ENCODE measurements around the gene C11orf86. TPM values are rescaled to one million over a fixed set of nuclear protein-coding genes. Genes with fewer than 3 reads are reported as not detected.
A peak's percentile ranks its signal among the peaks of the same experiment; 100 is the strongest.
"Not testable (repeated sequence)": the region's sequence is repeated elsewhere in the genome, so short reads cannot be mapped to it uniquely, and the experiment has no call there.

C11orf86 gene
- total RNA-seq, 2 experiments from 2014 or later: not detected

DNA sequence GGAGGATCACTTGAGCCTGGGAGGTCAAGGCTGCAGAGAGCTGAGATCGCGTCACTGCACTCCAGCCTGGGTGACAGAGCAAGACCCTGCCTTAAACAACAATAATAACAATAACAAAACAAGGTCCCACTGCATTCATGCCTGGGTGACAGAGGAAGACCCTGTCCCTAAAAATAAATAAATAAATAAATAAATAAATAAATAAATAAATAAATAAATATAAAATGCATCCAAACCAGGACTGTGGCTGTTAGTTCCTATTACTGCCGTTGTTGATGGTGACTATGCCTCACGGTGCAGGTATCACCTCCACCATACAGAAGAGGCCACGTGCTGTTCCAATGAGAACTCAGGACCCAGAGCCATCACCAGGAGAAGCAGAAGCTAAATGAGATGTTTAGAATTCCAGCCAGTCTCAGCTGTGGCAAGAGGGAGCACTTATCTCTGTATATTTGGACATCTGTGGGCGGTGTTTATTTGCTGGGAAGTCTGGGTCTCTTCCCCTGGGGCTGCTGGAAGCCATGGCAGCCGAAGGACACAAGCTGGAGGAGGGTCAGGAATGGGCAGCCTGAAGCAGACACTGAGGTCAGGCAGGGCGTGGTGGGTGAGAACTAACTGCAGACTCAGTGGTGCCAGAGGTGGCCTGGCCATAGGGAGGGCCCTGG is 21.6 kb downstream of the C11orf86 start:
- no peak overlapping the region for H3K27ac Mint-ChIP-seq
- peaks cover 13% of the 10 kb centered on the region for H3K27me3 Mint-ChIP-seq
- no peaks in the 10 kb centered on the region for H3K36me3 Mint-ChIP-seq
- no peak overlapping the region for H3K4me3 Mint-ChIP-seq
- no peak for DNase-seq
- no peaks in the 10 kb centered on the region for H3K9me3 Mint-ChIP-seq
- no peaks in the 10 kb centered on the region for H3K4me1 Mint-ChIP-seq

DNA sequence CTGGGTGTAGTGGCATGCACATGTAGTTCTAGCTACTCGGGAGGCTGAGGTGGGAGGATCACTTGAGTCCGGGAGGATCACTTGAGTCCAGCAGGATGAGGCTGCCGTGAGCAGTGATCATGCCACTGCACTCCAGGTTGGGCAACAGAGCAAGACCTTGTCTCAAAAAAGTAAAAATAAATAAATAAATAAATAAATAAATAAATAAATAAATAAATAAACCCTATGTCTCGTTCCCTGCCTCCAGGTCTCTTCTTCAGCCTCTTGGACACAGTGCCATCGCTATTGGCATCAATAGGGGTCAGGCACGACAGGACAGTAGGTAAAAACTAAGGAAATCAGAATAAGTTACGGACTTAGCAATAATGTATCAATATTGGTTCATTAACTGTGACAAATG is 24.5 kb downstream of the C11orf86 start:
- H3K27me3 Mint-ChIP-seq: peaks cover 4% of the 10 kb centered on the region
- no peaks in the 10 kb centered on the region for H3K36me3 Mint-ChIP-seq
- H3K4me1 Mint-ChIP-seq: no peaks in the 10 kb centered on the region
- no peak overlapping the region for H3K4me3 Mint-ChIP-seq
- DNase-seq: no peak
- no peak overlapping the region for H3K27ac Mint-ChIP-seq
- H3K9me3 Mint-ChIP-seq: no peaks in the 10 kb centered on the region

DNA sequence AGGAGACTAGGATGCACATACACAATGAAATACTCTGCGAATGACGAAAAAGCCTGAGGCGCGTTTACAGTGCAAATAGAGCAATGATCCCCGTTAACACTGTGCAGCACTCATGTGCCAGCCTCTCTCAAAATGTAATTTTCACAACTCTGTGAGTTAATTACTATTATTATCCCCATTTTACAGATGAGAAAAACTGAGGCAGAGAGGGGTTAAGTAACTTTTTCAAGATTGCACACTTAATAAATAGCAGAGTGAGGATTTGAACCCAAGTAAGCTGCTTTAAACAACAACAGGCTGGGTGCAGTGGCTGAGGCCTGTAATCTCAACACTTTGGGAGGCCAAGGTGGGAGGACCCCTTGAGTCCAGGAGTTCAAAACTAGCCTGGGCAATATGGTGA is 26.2 kb downstream of the C11orf86 start:
- no peaks in the 10 kb centered on the region for H3K36me3 Mint-ChIP-seq
- no peaks in the 10 kb centered on the region for H3K4me1 Mint-ChIP-seq
- no peaks in the 10 kb centered on the region for H3K9me3 Mint-ChIP-seq
- DNase-seq: no peak
- H3K27me3 Mint-ChIP-seq: peaks cover 4% of the 10 kb centered on the region
- H3K27ac Mint-ChIP-seq: no peak overlapping the region
- no peak overlapping the region for H3K4me3 Mint-ChIP-seq

DNA sequence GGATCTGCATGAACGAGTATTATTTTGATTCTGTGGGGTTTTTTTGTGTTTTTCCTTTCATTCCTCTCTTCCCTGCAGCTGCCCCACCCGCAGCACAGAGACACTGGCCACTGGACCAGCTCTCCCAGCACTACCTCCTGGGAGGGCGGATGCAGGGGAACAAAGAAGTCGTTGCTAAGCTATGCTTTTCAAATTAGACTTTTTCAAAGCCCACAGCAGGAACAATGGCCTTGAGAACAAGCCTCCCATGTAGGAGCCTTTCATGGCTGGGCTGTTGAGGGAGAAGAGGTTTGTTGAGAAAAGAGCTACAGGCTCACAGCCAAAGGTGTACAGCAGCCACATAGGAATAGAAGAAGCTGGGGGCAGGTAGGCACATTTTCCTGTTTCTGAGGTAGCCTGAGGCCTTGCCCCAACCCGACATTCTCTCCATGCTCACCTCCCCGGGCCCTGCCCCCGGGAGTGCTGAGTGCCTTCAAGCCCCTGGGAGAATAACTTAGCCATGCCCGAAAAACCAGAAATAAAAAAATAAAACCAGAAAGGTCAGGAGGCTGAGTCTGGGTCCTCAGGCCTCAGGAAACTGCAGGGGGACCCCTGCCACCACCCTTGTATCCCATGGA is 27.3 kb downstream of the C11orf86 start:
- Mint-ChIP-seq H3K9me3 (no peaks in the 10 kb centered on the region), H3K27me3 (no peaks in the 10 kb centered on the region), H3K27ac (no peak overlapping the region), H3K4me1 (no peaks in the 10 kb centered on the region), H3K4me3 (no peak overlapping the region), H3K36me3 (no peaks in the 10 kb centered on the region)
- DNase-seq: no peak

GRCh38 chr11:67002921-67003411 is 27.9 kb downstream of the C11orf86 start:
- Mint-ChIP-seq H3K4me1 (no peaks in the 10 kb centered on the region), H3K4me3 (no peak overlapping the region), H3K27me3 (no peaks in the 10 kb centered on the region), H3K9me3 (no peaks in the 10 kb centered on the region), H3K36me3 (no peaks in the 10 kb centered on the region), H3K27ac (no peak overlapping the region)
- DNase-seq: no peak

GRCh38 chr11:67005200-67005599 is 30.1 kb downstream of the C11orf86 start:
- H3K27me3 Mint-ChIP-seq, DNase-seq, H3K4me3 Mint-ChIP-seq, H3K36me3 Mint-ChIP-seq, H3K27ac Mint-ChIP-seq, H3K4me1 Mint-ChIP-seq, H3K9me3 Mint-ChIP-seq: not testable (repeated sequence)

GRCh38 chr11:67006029-67006884 is 31.2 kb downstream of the C11orf86 start:
- H3K27me3 Mint-ChIP-seq: no peaks in the 10 kb centered on the region
- no peak overlapping the region for H3K4me3 Mint-ChIP-seq
- peak; percentile 38 for DNase-seq
- H3K27ac Mint-ChIP-seq: no peak overlapping the region
- H3K4me1 Mint-ChIP-seq: no peaks in the 10 kb centered on the region
- H3K36me3 Mint-ChIP-seq: no peaks in the 10 kb centered on the region
- no peaks in the 10 kb centered on the region for H3K9me3 Mint-ChIP-seq

DNA sequence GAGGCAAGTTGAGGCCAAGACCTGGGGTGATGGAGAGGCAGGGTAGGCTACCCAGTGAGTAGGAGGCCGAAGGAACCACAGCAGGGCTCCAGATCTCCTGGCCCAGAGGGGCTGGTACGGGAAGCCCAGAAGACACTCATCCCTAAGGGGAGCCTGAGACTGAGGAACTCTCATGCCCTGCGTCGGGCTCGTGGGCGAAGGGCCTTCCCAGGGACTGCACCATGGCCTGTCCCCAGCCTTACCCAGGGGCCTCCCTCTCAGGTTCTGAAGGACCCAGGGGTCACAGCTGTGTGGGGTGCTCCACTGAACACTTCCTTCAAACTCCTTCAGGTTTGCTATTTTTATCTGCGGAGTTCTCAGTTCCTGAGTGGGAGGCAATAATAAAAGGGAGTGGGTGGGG is 32.0 kb downstream of the C11orf86 start:
- no peaks in the 10 kb centered on the region for H3K36me3 Mint-ChIP-seq
- H3K27ac Mint-ChIP-seq: no peak overlapping the region
- no peaks in the 10 kb centered on the region for H3K4me1 Mint-ChIP-seq
- no peaks in the 10 kb centered on the region for H3K27me3 Mint-ChIP-seq
- no peaks in the 10 kb centered on the region for H3K9me3 Mint-ChIP-seq
- no peak for DNase-seq
- no peak overlapping the region for H3K4me3 Mint-ChIP-seq

DNA sequence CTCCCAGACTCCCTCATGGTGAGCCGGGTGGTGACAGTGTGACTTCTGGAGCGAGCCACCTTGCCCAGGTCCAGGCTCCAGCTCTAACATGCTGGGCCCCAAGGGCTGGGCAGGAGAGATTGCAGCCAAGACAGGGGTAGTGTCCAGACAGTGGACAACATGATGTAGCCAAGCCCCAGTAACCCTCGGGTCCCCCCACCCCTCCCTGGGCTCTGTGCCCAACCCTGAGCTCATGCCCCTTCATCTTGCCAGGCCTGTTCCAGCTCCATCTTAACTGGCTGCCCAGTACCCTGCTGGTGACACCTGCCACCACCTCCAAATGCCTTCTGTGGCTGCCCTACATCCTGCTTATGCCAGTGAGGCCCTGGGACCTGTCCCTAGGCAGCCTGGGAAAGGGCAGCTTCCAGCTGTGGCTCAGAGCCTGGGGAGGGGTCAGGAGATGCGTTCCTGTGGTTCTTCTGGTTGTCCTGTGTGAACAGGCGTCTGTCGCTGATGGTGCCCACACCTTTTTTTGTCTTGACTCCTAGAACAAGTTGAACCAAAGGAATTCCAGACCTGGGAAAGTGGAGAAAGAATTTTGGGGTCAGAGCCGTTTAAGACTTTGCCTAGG is 35.3 kb downstream of the C11orf86 start:
- H3K4me1 Mint-ChIP-seq: no peaks in the 10 kb centered on the region
- no peaks in the 10 kb centered on the region for H3K9me3 Mint-ChIP-seq
- no peak overlapping the region for H3K4me3 Mint-ChIP-seq
- H3K27me3 Mint-ChIP-seq: peaks cover 3% of the 10 kb centered on the region
- H3K27ac Mint-ChIP-seq: no peak overlapping the region
- no peaks in the 10 kb centered on the region for H3K36me3 Mint-ChIP-seq
- no peak for DNase-seq

DNA sequence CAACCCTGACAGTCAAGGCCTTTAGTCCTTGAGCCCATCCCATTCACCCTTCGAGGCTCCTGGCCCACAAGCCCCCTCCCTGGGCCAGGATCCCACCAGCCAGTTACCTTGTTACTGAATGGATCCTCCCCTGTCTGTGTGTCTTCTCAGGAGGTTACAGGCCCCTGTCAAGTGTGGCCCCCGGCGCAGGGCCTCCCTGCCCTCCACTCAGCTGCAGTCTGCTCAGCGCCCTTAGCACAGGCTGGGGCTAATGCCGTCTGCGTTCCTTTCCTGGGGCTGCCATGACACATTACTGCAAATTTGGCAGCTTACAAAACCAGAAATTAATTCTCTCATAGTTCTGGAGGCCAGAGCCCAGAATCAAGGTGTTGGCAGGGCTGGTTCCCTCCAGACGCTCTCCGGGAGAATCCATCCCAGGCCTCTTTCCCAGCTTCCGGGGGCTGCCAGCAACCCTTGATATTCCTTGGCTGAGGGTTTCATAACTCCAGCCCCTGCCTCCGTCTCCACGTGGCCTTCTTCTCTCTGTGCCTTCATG is 38.5 kb downstream of the C11orf86 start:
- no peak overlapping the region for H3K27ac Mint-ChIP-seq
- no peak for DNase-seq
- peaks cover under 1% of the 10 kb centered on the region for H3K9me3 Mint-ChIP-seq
- H3K4me1 Mint-ChIP-seq: no peaks in the 10 kb centered on the region
- peaks cover 9% of the 10 kb centered on the region for H3K27me3 Mint-ChIP-seq
- no peaks in the 10 kb centered on the region for H3K36me3 Mint-ChIP-seq
- no peak overlapping the region for H3K4me3 Mint-ChIP-seq

DNA sequence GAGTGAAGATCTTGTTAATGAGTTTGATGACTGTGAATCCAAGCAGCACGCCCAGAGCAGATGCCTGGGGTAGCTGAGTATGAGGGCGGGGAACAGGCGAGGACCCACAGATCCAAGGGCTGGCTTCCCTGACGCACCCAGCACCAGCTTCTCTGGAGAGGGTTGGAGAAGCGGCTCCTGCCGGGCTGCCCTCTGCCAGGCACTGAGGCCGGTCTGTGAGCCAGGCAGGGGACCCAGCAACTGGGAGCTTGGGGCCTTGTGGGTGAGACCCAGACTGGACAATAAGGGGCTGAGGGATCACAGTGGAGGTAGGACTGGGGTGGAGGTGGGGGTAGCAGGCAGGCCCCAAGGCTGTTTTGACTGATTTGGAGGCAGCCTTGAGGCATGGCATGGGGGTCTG is 39.2 kb downstream of the C11orf86 start:
- no peaks in the 10 kb centered on the region for H3K36me3 Mint-ChIP-seq
- H3K4me3 Mint-ChIP-seq: no peak overlapping the region
- H3K4me1 Mint-ChIP-seq: no peaks in the 10 kb centered on the region
- H3K27me3 Mint-ChIP-seq: peaks cover 15% of the 10 kb centered on the region
- peaks cover 6% of the 10 kb centered on the region for H3K9me3 Mint-ChIP-seq
- H3K27ac Mint-ChIP-seq: no peak overlapping the region
- DNase-seq: no peak

DNA sequence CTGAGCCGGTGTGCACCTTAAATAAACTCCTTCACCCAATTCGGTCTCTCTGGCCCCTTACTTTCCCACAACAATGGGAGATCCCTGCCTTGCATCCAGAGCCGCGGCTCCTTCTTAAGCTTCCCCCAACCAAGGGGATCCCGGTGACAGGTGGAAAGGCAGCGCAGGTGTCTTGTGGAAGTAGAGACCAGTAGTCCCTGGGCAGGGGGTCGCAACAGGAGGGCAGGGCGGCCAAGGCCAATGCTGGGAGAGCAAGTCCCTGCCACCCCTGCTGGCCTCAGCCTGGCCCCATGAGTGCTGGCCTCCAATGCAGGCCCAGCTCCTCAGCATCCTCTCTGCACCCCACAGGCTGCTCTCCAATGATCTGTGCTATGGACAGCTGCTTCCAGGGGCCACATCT is 39.9 kb downstream of the C11orf86 start:
- H3K36me3 Mint-ChIP-seq: no peaks in the 10 kb centered on the region
- no peak for DNase-seq

GRCh38 chr11:67016550-67016949 is 41.4 kb downstream of the C11orf86 start:
- H3K36me3 Mint-ChIP-seq: no peaks in the 10 kb centered on the region
- no peaks in the 10 kb centered on the region for H3K4me1 Mint-ChIP-seq
- H3K27me3 Mint-ChIP-seq: peaks cover 25% of the 10 kb centered on the region
- H3K4me3 Mint-ChIP-seq: no peak overlapping the region
- H3K9me3 Mint-ChIP-seq: peaks cover 6% of the 10 kb centered on the region
- no peak for DNase-seq
- no peak overlapping the region for H3K27ac Mint-ChIP-seq

More for the DNA sequence above, 39.9 kb downstream of the C11orf86 start:
- Mint-ChIP-seq H3K27ac (no peak overlapping the region), H3K4me3 (no peak overlapping the region), H3K9me3 (peaks cover 6% of the 10 kb centered on the region), H3K27me3 (peaks cover 17% of the 10 kb centered on the region), H3K4me1 (no peaks in the 10 kb centered on the region)

DNA sequence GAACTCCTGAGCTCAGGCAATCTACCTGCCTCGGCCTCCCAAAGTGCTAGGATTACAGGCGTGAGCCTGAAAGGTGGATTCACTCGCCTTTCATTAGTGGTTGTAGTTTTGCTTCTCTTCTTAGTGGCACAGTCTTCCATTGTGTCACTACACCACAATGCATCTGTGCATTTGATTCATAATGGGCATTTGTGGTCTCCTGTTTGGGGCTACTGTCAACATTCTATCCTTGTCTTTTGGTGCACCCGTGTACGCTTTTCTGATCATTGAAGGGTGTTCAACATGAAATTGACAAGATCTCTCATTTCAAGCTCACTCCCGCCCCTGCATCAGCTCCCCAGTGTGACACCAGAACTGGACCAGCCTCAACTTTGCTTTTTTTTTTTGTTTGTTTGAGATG is 45.8 kb downstream of the C11orf86 start:
- H3K36me3 Mint-ChIP-seq: no peaks in the 10 kb centered on the region
- no peak for DNase-seq
- peaks cover 58% of the 10 kb centered on the region for H3K27me3 Mint-ChIP-seq
- peaks cover 26% of the 10 kb centered on the region for H3K4me1 Mint-ChIP-seq
- no peak overlapping the region for H3K4me3 Mint-ChIP-seq
- H3K27ac Mint-ChIP-seq: no peak overlapping the region
- peaks cover 6% of the 10 kb centered on the region for H3K9me3 Mint-ChIP-seq
